GM23338 (cell line): ENCODE results near the gene STAP2. TPM values are rescaled to one million over a fixed set of nuclear protein-coding genes. Genes with fewer than 3 reads are reported as not detected.

Experiments used
- ATAC-seq: fragments of 200-7000 bp; cut with Tn5 transposase; 3 replicates; pipeline ENCODE4 v1.9.1; 2020
- DNase-seq: peaks from one replicate; pipeline ENCODE4 v3.0.0-alpha.2; 2015; ENCODE audit warnings: low spot score
- H2AFZ ChIP-seq: fragments of 200-600 bp; sonication (generic); 2 replicates; pipeline ENCODE4 v1.8.0; 2016; ENCODE audit warnings: antibody characterized with exemption, mild to moderate bottlenecking, moderate library complexity
- H3F3A ChIP-seq: fragments of 200-600 bp; sonication (generic); replicated peaks from 2 replicates; pipeline ENCODE4 v1.8.0; 2017; ENCODE audit warnings: antibody characterized with exemption, mixed run types, low read depth
- H3K27ac ChIP-seq: fragments of 200-600 bp; sonication (generic); 2 replicates; pipeline ENCODE4 v1.6.1; 2016; ENCODE audit warnings: low read depth
- H3K27me3 ChIP-seq: fragments of 200-600 bp; sonication (generic); 2 replicates; pipeline ENCODE4 v1.8.0; 2016; ENCODE audit warnings: mild to moderate bottlenecking, mixed run types, moderate library complexity; ENCODE audit not compliant: insufficient read depth
- H3K36me3 ChIP-seq: fragments of 200-600 bp; sonication (generic); 2 replicates; pipeline ENCODE4 v1.8.0; 2016; ENCODE audit warnings: mild to moderate bottlenecking; ENCODE audit not compliant: insufficient read depth
- H3K4me1 ChIP-seq: fragments of 200-600 bp; sonication (generic); 2 replicates; pipeline ENCODE4 v1.8.0; 2016; ENCODE audit warnings: mild to moderate bottlenecking, moderate library complexity; ENCODE audit not compliant: insufficient read depth
- H3K4me2 ChIP-seq: fragments of 200-600 bp; sonication (generic); 2 replicates; pipeline ENCODE4 v1.7.1; 2017; ENCODE audit warnings: mixed run types
- H3K4me3 ChIP-seq: fragments of 200-600 bp; sonication (generic); 2 replicates; pipeline ENCODE4 v1.6.1; 2016; ENCODE audit warnings: mixed run types
- H3K79me2 ChIP-seq: fragments of 200-600 bp; sonication (generic); replicated peaks from 2 replicates; pipeline ENCODE4 v1.8.0; 2017; ENCODE audit warnings: mild to moderate bottlenecking; ENCODE audit not compliant: insufficient read depth
- H3K9me2 ChIP-seq: fragments of 200-600 bp; sonication (generic); 2 replicates; pipeline ENCODE4 v1.8.0; 2017; ENCODE audit not compliant: insufficient read depth
- H4K20me1 ChIP-seq: fragments of 200-600 bp; sonication (generic); replicated peaks from 2 replicates; pipeline ENCODE4 v1.8.0; 2017; ENCODE audit warnings: mild to moderate bottlenecking; ENCODE audit not compliant: insufficient read depth
- H3K27ac Mint-ChIP-seq: 2 replicates; pipeline ENCODE4 v1.8.0; 2020; ENCODE audit warnings: inconsistent platforms, mild to moderate bottlenecking, moderate library complexity, mixed read lengths
- H3K27me3 Mint-ChIP-seq: 3 replicates; pipeline ENCODE4 v1.8.0; 2022; ENCODE audit warnings: low read depth, mild to moderate bottlenecking, moderate library complexity, mixed read lengths, inconsistent platforms; ENCODE audit not compliant: insufficient read depth, poor library complexity
- H3K36me3 Mint-ChIP-seq: 3 replicates; pipeline ENCODE4 v1.8.0; 2021; ENCODE audit warnings: low read depth, mild to moderate bottlenecking, inconsistent platforms, moderate library complexity, mixed read lengths
- H3K4me1 Mint-ChIP-seq: 3 replicates; pipeline ENCODE4 v1.8.0; 2020; ENCODE audit warnings: mild to moderate bottlenecking, inconsistent platforms, mixed read lengths
- H3K4me3 Mint-ChIP-seq: 3 replicates; pipeline ENCODE4 v1.8.0; 2021; ENCODE audit warnings: moderate library complexity, mild to moderate bottlenecking, inconsistent platforms, mixed read lengths
- H3K9me3 Mint-ChIP-seq: 3 replicates; pipeline ENCODE4 v1.8.0; 2020; ENCODE audit warnings: moderate library complexity, mild to moderate bottlenecking, inconsistent platforms, mixed read lengths
- EZH2phosphoT487 ChIP-seq: fragments of 200-600 bp; sonication (generic); IDR thresholded peaks from one replicate; pipeline ENCODE4 v1.8.1; 2018; ENCODE audit warnings: antibody characterized with exemption; ENCODE audit not compliant: unreplicated experiment
- JUNB ChIP-seq: IDR thresholded peaks from one replicate; pipeline ENCODE4 v1.6.1; 2016; ENCODE audit warnings: antibody characterized with exemption; ENCODE audit not compliant: unreplicated experiment
- POLR2AphosphoS5 ChIP-seq: IDR thresholded peaks from 2 replicates; pipeline ENCODE4 v1.6.1; 2016; ENCODE audit warnings: antibody characterized with exemption, low read depth
- ZNF114 ChIP-seq: fragments of 250-450 bp; sonication (Bioruptor Pico); IDR thresholded peaks from 2 replicates; pipeline ENCODE4 v1.5.0; 2020; ENCODE audit warnings: mild to moderate bottlenecking, moderate library complexity
- ZNF331 ChIP-seq: fragments of 250-450 bp; sonication (Bioruptor Pico); IDR thresholded peaks from 2 replicates; pipeline ENCODE4 v1.5.0; 2020; ENCODE audit warnings: low read depth, mild to moderate bottlenecking, moderate library complexity
- polyA plus RNA-seq: library from polyadenylated mRNA; unstranded; fragments of >200 nt; fragmentation: Nextera tagmentation; extraction: Ambion mirVana; gene quantifications from 2 replicates; pipeline ENCODE4 v1.2.1, GENCODE V29; 2016
- total RNA-seq: library from RNA; depleted of rRNA; stranded (reverse); fragments of >200 nt; shearing (Covaris generic); gene quantifications from 2 replicates; pipeline ENCODE4 v1.2.3, GENCODE V29; 2014
- TF ChIP-seq, protein P1 (sequence below): IDR thresholded peaks from 2 replicates; pipeline ENCODE4 v1.6.1; 2016; ENCODE audit warnings: antibody characterized with exemption
- TF ChIP-seq, protein P2 (sequence below): fragments of 250-450 bp; sonication (Bioruptor Pico); IDR thresholded peaks from 2 replicates; pipeline ENCODE4 v1.5.0; 2020; ENCODE audit warnings: mild to moderate bottlenecking, moderate library complexity
- TF ChIP-seq, protein P3 (sequence below), 2 experiments: fragments of 200-600 bp in 1 of 2; sonication (generic) in 1 of 2; conservative IDR thresholded peaks; 2 replicates each; pipeline versions ENCODE4 v1.5.1 to v1.6.1; 2016 to 2017; ENCODE audit warnings: antibody characterized with exemption in 2 of 2, low read depth in 2 of 2, mild to moderate bottlenecking in 2 of 2, moderate library complexity in 1 of 2

STAP2 gene
- total and polyA plus RNA-seq, 2 experiments from 2014 or later: 15.1 to 20.7 TPM

DNA sequence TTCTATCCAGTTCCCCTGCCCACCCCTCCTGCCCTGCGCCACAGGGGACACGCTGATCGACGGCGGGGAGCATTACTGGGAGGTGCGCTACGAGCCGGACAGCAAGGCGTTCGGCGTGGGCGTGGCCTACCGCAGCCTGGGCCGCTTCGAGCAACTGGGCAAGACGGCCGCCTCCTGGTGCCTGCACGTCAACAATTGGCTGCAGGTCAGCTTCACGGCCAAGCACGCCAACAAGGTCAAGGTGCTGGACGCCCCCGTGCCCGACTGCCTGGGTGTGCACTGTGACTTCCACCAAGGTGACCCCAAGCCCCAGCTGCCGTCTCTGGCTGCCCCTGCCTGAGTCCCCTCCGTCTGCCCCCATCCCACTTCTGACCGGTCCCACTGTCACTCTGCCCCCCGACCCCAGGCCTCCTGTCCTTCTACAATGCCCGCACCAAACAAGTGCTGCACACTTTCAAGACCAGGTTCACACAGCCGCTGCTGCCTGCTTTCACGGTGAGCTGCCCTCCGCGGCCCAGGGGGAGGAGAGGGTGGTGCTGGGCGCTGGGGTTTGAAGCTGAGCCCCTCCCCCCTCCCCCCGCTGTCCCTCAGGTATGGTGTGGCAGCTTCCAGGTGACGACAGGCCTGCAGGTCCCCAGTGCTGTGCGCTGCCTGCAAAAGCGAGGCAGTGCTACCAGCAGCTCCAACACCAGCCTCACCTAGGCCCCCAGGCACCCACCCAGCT, 15.5 kb downstream of the STAP2 start:
- no peak overlapping the region for H3K4me2 ChIP-seq
- no peak overlapping the region for H3K4me3 Mint-ChIP-seq
- no peak overlapping the region for H3K4me3 ChIP-seq
- H3K4me1 Mint-ChIP-seq: peaks cover 14% of the 10 kb centered on the region
- TF ChIP-seq POLR2AphosphoS5 (no peak), ZNF114 (CRISPR knock-in tag) (no peak), EZH2phosphoT487 (no peak), ZNF331 (no peak), JUNB (no peak)
- TF ChIP-seq, protein P1, sequence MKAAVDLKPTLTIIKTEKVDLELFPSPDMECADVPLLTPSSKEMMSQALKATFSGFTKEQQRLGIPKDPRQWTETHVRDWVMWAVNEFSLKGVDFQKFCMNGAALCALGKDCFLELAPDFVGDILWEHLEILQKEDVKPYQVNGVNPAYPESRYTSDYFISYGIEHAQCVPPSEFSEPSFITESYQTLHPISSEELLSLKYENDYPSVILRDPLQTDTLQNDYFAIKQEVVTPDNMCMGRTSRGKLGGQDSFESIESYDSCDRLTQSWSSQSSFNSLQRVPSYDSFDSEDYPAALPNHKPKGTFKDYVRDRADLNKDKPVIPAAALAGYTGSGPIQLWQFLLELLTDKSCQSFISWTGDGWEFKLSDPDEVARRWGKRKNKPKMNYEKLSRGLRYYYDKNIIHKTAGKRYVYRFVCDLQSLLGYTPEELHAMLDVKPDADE: no peak
- TF ChIP-seq, protein P2, sequence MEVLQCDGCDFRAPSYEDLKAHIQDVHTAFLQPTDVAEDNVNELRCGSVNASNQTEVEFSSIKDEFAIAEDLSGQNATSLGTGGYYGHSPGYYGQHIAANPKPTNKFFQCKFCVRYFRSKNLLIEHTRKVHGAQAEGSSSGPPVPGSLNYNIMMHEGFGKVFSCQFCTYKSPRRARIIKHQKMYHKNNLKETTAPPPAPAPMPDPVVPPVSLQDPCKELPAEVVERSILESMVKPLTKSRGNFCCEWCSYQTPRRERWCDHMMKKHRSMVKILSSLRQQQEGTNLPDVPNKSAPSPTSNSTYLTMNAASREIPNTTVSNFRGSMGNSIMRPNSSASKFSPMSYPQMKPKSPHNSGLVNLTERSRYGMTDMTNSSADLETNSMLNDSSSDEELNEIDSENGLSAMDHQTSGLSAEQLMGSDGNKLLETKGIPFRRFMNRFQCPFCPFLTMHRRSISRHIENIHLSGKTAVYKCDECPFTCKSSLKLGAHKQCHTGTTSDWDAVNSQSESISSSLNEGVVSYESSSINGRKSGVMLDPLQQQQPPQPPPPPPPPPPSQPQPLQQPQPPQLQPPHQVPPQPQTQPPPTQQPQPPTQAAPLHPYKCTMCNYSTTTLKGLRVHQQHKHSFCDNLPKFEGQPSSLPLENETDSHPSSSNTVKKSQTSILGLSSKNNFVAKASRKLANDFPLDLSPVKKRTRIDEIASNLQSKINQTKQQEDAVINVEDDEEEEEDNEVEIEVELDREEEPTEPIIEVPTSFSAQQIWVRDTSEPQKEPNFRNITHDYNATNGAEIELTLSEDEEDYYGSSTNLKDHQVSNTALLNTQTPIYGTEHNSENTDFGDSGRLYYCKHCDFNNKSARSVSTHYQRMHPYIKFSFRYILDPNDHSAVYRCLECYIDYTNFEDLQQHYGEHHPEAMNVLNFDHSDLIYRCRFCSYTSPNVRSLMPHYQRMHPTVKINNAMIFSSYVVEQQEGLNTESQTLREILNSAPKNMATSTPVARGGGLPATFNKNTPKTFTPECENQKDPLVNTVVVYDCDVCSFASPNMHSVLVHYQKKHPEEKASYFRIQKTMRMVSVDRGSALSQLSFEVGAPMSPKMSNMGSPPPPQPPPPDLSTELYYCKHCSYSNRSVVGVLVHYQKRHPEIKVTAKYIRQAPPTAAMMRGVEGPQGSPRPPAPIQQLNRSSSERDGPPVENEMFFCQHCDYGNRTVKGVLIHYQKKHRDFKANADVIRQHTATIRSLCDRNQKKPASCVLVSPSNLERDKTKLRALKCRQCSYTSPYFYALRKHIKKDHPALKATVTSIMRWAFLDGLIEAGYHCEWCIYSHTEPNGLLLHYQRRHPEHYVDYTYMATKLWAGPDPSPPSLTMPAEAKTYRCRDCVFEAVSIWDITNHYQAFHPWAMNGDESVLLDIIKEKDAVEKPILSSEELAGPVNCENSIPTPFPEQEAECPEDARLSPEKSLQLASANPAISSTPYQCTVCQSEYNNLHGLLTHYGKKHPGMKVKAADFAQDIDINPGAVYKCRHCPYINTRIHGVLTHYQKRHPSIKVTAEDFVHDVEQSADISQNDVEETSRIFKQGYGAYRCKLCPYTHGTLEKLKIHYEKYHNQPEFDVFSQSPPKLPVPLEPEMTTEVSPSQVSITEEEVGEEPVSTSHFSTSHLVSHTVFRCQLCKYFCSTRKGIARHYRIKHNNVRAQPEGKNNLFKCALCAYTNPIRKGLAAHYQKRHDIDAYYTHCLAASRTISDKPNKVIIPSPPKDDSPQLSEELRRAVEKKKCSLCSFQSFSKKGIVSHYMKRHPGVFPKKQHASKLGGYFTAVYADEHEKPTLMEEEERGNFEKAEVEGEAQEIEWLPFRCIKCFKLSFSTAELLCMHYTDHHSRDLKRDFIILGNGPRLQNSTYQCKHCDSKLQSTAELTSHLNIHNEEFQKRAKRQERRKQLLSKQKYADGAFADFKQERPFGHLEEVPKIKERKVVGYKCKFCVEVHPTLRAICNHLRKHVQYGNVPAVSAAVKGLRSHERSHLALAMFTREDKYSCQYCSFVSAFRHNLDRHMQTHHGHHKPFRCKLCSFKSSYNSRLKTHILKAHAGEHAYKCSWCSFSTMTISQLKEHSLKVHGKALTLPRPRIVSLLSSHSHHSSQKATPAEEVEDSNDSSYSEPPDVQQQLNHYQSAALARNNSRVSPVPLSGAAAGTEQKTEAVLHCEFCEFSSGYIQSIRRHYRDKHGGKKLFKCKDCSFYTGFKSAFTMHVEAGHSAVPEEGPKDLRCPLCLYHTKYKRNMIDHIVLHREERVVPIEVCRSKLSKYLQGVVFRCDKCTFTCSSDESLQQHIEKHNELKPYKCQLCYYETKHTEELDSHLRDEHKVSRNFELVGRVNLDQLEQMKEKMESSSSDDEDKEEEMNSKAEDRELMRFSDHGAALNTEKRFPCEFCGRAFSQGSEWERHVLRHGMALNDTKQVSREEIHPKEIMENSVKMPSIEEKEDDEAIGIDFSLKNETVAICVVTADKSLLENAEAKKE: no peak
- TF ChIP-seq, protein P3, sequence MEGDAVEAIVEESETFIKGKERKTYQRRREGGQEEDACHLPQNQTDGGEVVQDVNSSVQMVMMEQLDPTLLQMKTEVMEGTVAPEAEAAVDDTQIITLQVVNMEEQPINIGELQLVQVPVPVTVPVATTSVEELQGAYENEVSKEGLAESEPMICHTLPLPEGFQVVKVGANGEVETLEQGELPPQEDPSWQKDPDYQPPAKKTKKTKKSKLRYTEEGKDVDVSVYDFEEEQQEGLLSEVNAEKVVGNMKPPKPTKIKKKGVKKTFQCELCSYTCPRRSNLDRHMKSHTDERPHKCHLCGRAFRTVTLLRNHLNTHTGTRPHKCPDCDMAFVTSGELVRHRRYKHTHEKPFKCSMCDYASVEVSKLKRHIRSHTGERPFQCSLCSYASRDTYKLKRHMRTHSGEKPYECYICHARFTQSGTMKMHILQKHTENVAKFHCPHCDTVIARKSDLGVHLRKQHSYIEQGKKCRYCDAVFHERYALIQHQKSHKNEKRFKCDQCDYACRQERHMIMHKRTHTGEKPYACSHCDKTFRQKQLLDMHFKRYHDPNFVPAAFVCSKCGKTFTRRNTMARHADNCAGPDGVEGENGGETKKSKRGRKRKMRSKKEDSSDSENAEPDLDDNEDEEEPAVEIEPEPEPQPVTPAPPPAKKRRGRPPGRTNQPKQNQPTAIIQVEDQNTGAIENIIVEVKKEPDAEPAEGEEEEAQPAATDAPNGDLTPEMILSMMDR (conservative IDR thresholded peaks at IDR 0.05; ENCODE audit: low read depth in 2 of 2): no peak
- peaks cover 3% of the 10 kb centered on the region; the same call in 1 of the 2 replicates for H3F3A ChIP-seq
- no peak overlapping the region for H3K27ac Mint-ChIP-seq
- no peak overlapping the region for H2AFZ ChIP-seq
- H3K9me3 Mint-ChIP-seq: peaks cover 30% of the 10 kb centered on the region
- no peak for ATAC-seq
- H3K36me3 Mint-ChIP-seq: peaks cover 49% of the 10 kb centered on the region
- H3K4me1 ChIP-seq: peaks cover 3% of the 10 kb centered on the region; the same call in 1 of the 2 replicates
- H3K79me2 ChIP-seq: no peaks in the 10 kb centered on the region
- H3K9me2 ChIP-seq: no peaks in the 10 kb centered on the region
- H4K20me1 ChIP-seq: no peaks in the 10 kb centered on the region
- H3K36me3 ChIP-seq: peaks cover 3% of the 10 kb centered on the region; the same call in 1 of the 2 replicates
- H3K27me3 Mint-ChIP-seq: peaks cover 27% of the 10 kb centered on the region
- no peaks in the 10 kb centered on the region for H3K27me3 ChIP-seq
- H3K27ac ChIP-seq: no peak overlapping the region
- DNase-seq: peak; percentile 23
